Measurements from ENCODE around the gene MEI1.

Gene MEI1

GRCh38 chr22:41799486-41800347, 100.4 kb downstream of the MEI1 start:
- H3K4me3 ChIP-seq (ENCODE audit: low read length), result peak overlapping the region; percentile 90
- TF ChIP-seq EZH2phosphoT487 (IDR thresholded peaks at IDR 0.05; ENCODE audit: borderline replicate concordance, low read length), result no peak
- TF ChIP-seq, protein P1, sequence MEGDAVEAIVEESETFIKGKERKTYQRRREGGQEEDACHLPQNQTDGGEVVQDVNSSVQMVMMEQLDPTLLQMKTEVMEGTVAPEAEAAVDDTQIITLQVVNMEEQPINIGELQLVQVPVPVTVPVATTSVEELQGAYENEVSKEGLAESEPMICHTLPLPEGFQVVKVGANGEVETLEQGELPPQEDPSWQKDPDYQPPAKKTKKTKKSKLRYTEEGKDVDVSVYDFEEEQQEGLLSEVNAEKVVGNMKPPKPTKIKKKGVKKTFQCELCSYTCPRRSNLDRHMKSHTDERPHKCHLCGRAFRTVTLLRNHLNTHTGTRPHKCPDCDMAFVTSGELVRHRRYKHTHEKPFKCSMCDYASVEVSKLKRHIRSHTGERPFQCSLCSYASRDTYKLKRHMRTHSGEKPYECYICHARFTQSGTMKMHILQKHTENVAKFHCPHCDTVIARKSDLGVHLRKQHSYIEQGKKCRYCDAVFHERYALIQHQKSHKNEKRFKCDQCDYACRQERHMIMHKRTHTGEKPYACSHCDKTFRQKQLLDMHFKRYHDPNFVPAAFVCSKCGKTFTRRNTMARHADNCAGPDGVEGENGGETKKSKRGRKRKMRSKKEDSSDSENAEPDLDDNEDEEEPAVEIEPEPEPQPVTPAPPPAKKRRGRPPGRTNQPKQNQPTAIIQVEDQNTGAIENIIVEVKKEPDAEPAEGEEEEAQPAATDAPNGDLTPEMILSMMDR (IDR thresholded peaks at IDR 0.05; ENCODE audit: low read depth, low read length, poor library complexity, severe bottlenecking), result no peak
- H3K79me2 ChIP-seq (ENCODE audit: control insufficient read depth, low read length), result peaks cover 34% of the 10 kb centered on the region
- no peaks in the 10 kb centered on the region for H3K9me2 ChIP-seq (replicated peaks; ENCODE audit: control insufficient read depth, low read length)
- H3K9me3 ChIP-seq (ENCODE audit: control insufficient read depth, insufficient read depth, low read length), result no peaks in the 10 kb centered on the region
- peaks cover 34% of the 10 kb centered on the region for H3K4me1 ChIP-seq (ENCODE audit: control insufficient read depth, low read length)
- H3K36me3 ChIP-seq (ENCODE audit: control insufficient read depth, low read length), result no peaks in the 10 kb centered on the region
- H3K27me3 ChIP-seq (ENCODE audit: control insufficient read depth, low read length), result no peaks in the 10 kb centered on the region
- peak overlapping the region; percentile 77 for H3K4me2 ChIP-seq (ENCODE audit: low read length)
- peaks cover 4% of the 10 kb centered on the region; the same call in 1 of the 2 replicates for H3F3A ChIP-seq (ENCODE audit: control insufficient read depth, insufficient read depth)
- H3K27ac ChIP-seq (ENCODE audit: low read depth, low read length), result peak overlapping the region; percentile 44
- H4K20me1 ChIP-seq (ENCODE audit: control insufficient read depth, insufficient read depth, low read depth, low read length), result no peaks in the 10 kb centered on the region

DNA sequence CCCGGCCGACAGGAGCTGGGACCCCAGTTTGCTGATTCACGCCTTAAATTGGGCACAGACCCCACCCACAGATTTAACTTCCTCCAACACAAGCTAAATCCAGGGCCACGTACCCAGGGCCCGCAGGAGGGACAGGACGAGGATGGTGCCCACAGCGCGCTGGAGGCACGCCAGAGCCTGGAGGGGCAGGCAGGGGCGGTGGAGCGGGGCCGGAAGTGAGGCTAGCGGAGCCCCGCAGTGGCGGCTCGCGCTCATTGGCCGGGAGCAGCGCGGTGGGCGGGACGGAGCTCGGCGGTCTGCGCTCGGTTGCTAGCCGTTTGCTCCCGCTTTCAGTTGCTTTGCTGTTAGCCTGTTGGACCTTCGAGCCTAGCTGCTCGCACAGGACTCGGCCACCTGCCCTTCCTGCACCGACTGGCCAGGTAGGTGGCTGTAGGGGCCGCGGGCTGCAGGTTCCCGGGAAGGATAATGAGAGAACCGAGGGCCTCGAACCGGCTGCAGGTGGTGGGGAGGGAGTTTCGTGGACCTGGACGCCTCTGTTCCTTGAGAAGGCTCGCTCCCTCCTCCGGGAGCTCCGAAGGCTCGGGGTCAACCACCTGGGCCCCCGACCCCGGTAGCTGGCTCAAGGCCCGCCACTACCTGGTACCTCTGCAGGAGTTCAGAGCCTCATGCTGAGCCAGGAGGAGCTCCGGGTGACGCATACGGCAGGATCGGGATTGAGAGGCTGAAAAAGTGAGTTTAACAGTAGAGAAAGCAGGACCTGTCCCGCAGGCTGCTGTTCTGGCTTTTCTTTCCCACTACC, 101.2 kb downstream of the MEI1 start, which contains the start of gene CCDC134:
Gene CCDC134 (plus strand): TSS at position 332 of the 799 bp plus-strand sequence. CDS start 8,212 bp downstream, outside the sequence.
- H3K4me3 ChIP-seq (ENCODE audit: low read length), result peak within 1 kb of the TSS; percentile 90
- no peaks in the 10 kb centered on the region for H3K9me2 ChIP-seq (replicated peaks; ENCODE audit: control insufficient read depth, low read length)
- no peaks in the 10 kb centered on the region for H3K36me3 ChIP-seq (ENCODE audit: control insufficient read depth, low read length)
- H3K27ac ChIP-seq (ENCODE audit: low read depth, low read length), result peak within 1 kb of the TSS; percentile 44
- no peaks in the 10 kb centered on the region for H4K20me1 ChIP-seq (ENCODE audit: control insufficient read depth, insufficient read depth, low read depth, low read length)
- peak within 1 kb of the TSS; percentile 77 for H3K4me2 ChIP-seq (ENCODE audit: low read length)
- TF ChIP-seq, protein P1 (IDR thresholded peaks at IDR 0.05; ENCODE audit: low read depth, low read length, poor library complexity, severe bottlenecking), result no peak
- no peak for TF ChIP-seq EZH2phosphoT487 (IDR thresholded peaks at IDR 0.05; ENCODE audit: borderline replicate concordance, low read length)
- H3K9me3 ChIP-seq (ENCODE audit: control insufficient read depth, insufficient read depth, low read length), result no peaks in the 10 kb centered on the region
- peaks cover 40% of the 10 kb centered on the region for H3K79me2 ChIP-seq (ENCODE audit: control insufficient read depth, low read length)
- H3K27me3 ChIP-seq (ENCODE audit: control insufficient read depth, low read length), result no peaks in the 10 kb centered on the region
- H3K4me1 ChIP-seq (ENCODE audit: control insufficient read depth, low read length), result peaks cover 41% of the 10 kb centered on the region
- H3F3A ChIP-seq (ENCODE audit: control insufficient read depth, insufficient read depth), result peaks cover 4% of the 10 kb centered on the region; the same call in 1 of the 2 replicates

- H3K9me2 ChIP-seq (replicated peaks; ENCODE audit: control insufficient read depth, low read length), result no peaks in the 10 kb centered on the region
- no peaks in the 10 kb centered on the region for H4K20me1 ChIP-seq (ENCODE audit: control insufficient read depth, insufficient read depth, low read depth, low read length)
- TF ChIP-seq, protein P1 (IDR thresholded peaks at IDR 0.05; ENCODE audit: low read depth, low read length, poor library complexity, severe bottlenecking), result no peak
- no peak for TF ChIP-seq EZH2phosphoT487 (IDR thresholded peaks at IDR 0.05; ENCODE audit: borderline replicate concordance, low read length)
- H3K4me3 ChIP-seq (ENCODE audit: low read length), result peak overlapping the region; percentile 90
- no peaks in the 10 kb centered on the region for H3K9me3 ChIP-seq (ENCODE audit: control insufficient read depth, insufficient read depth, low read length)
- no peaks in the 10 kb centered on the region for H3K36me3 ChIP-seq (ENCODE audit: control insufficient read depth, low read length)
- H3K27ac ChIP-seq (ENCODE audit: low read depth, low read length), result peak overlapping the region; percentile 44; the same call in 1 of the 2 replicates
- H3K4me2 ChIP-seq (ENCODE audit: low read length), result peak overlapping the region; percentile 77
- H3F3A ChIP-seq (ENCODE audit: control insufficient read depth, insufficient read depth), result peaks cover 6% of the 10 kb centered on the region
- no peaks in the 10 kb centered on the region for H3K27me3 ChIP-seq (ENCODE audit: control insufficient read depth, low read length)
- H3K4me1 ChIP-seq (ENCODE audit: control insufficient read depth, low read length), result peaks cover 48% of the 10 kb centered on the region
- peaks cover 43% of the 10 kb centered on the region for H3K79me2 ChIP-seq (ENCODE audit: control insufficient read depth, low read length)
These were observed 102.0 kb downstream of the MEI1 start for GRCh38 chr22:41801147-41801819.

All from DOHH2 (cell line).